Transverse colon (tissue), 4 donors: ENCODE data around the gene ZNF346. TPM values are rescaled to one million over a fixed set of nuclear protein-coding genes. Genes with fewer than 3 reads are reported as not detected.

ENCODE experiments used
- DNase-seq: peaks from one replicate; pipeline ENCODE4 v3.0.0-alpha.2; 2019
- H3K27ac ChIP-seq, 4 donors: fragments of 200-600 bp; sonication (generic); 2 replicates each; pipeline ENCODE4 v1.5.1; 2016 to 2018; ENCODE audit warnings: inconsistent platforms in 4 of 4
- H3K27me3 ChIP-seq: fragments of 200-600 bp; sonication (generic); 2 replicates; pipeline ENCODE4 v1.5.1; 2017; ENCODE audit warnings: inconsistent platforms
- H3K36me3 ChIP-seq, 4 donors: fragments of 200-600 bp; sonication (generic); 2 replicates each; pipeline ENCODE4 v1.5.1; 2017 to 2019; ENCODE audit warnings: inconsistent platforms in 4 of 4
- H3K4me1 ChIP-seq, 4 donors: fragments of 200-600 bp; sonication (generic); 2 replicates each; pipeline ENCODE4 v1.5.1; 2017 to 2020; ENCODE audit warnings: inconsistent platforms in 4 of 4
- H3K4me3 ChIP-seq, 4 donors: fragments of 200-600 bp; sonication (generic); 1 replicate in 1 of 4; 2 replicates in 3 of 4; pipeline versions ENCODE4 v1.5.1 to v1.6.1; 2017 to 2019; ENCODE audit warnings: inconsistent platforms in 4 of 4
- H3K9me3 ChIP-seq, 2 donors: fragments of 200-600 bp; sonication (generic); 2 replicates each; pipeline ENCODE4 v1.5.1; 2017 to 2019; ENCODE audit warnings: inconsistent platforms in 2 of 2
- CTCF ChIP-seq, 5 experiments: fragments of 200-600 bp in 3 of 5; fragments of 450-650 bp in 2 of 5; sonication (generic) in 3 of 5; IDR thresholded peaks; 1 replicate in 2 of 5; 2 replicates in 3 of 5; pipeline ENCODE4 v1.5.1; 2016 to 2017; ENCODE audit warnings: antibody characterized with exemption in 5 of 5, inconsistent platforms in 3 of 5, mild to moderate bottlenecking in 2 of 5, moderate library complexity in 1 of 5
- EP300 ChIP-seq: sonication (generic); formaldehyde crosslinking; IDR thresholded peaks from one replicate; pipeline ENCODE4 v1.6.1; 2017; ENCODE audit warnings: antibody characterized with exemption, low read depth
- POLR2A ChIP-seq: fragments of 450-650 bp; IDR thresholded peaks from one replicate; pipeline ENCODE4 v1.6.1; 2016; ENCODE audit warnings: antibody characterized with exemption, mild to moderate bottlenecking, moderate library complexity
- POLR2AphosphoS5 ChIP-seq, 3 donors: sonication (generic); formaldehyde crosslinking; IDR thresholded peaks; one replicate each; pipeline ENCODE4 v1.6.1; 2016; ENCODE audit warnings: antibody characterized with exemption in 3 of 3
- WGBS, 2 donors: methylation state at CpG; one replicate each; pipeline ENCODE4 v1.1.5; 2018; ENCODE audit warnings: low coverage in 1 of 2; 5-methylcytosine and 5-hydroxymethylcytosine counted together
- in situ Hi-C, 4 donors: fragments of 200-750 bp; cut with MboI; loops; one replicate each; pipeline versions ENCODE4 v1.15.0 to v1.15.1; 2017; ENCODE audit warnings: low sequenced_read_pairs in 3 of 4, low pct_ligation_motif_present in 1 of 4, low pct_unique_long_range_greater_than_20kb in 1 of 4
- intact Hi-C: fragments of 100-400 bp; cut with DNase I; formaldehyde crosslinking; loops from one replicate; pipeline ENCODE4 v1.15.1; 2023; ENCODE audit warnings: low total_unique reads
- total RNA-seq, 4 donors: library from RNA; depleted of rRNA; stranded (reverse); fragments of >200 nt; gene quantifications; one replicate each; pipeline ENCODE4 v1.1.0, GENCODE V29; 2016

The ZNF346 gene
- total RNA-seq, 4 donors from 2014 or later = 10.1 to 19.5 (median 12.6) TPM

DNA sequence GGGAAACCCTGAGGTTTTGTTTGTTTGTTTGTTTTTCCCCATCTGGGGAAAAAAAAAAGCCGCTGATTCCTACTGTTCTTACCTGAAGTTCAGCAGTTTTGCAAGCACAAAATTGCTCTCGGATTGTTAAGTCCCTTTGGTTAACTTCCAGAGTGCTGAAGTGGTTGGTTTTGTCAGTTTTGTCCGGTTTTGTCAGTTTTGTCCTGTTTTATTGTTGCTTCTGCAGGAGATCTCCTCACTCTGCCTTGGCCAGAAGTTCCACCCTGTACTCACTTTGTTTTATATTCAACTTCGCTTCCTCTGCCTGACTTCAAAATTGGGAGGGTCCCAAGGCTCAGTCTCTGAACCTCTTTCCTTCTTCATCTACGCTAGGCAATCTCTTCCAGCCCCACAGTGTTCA lies 14.4 kb downstream of the ZNF346 start:
- no peak for DNase-seq
- H3K4me1 ChIP-seq = no peaks in the 10 kb centered on the region
- in situ Hi-C loops (no loop called here), intact Hi-C loops (no loop called here)
- H3K27ac ChIP-seq = no peak overlapping the region
- TF ChIP-seq CTCF (IDR thresholded peaks at IDR 0.05) = no peak
- TF ChIP-seq POLR2AphosphoS5 (IDR thresholded peaks at IDR 0.05) = no peak
- no peak for TF ChIP-seq POLR2A
- no peak for TF ChIP-seq EP300
- H3K36me3 ChIP-seq = peaks cover 0 to 4% (median 0%) of the 10 kb centered on the region in 4 donors
- H3K9me3 ChIP-seq = no peaks in the 10 kb centered on the region
- WGBS, 2 donors = 96 to 100% methylated on average over 3 to 5 of the region's 5 CpGs
- no peaks in the 10 kb centered on the region for H3K27me3 ChIP-seq
- H3K4me3 ChIP-seq = no peak overlapping the region

DNA sequence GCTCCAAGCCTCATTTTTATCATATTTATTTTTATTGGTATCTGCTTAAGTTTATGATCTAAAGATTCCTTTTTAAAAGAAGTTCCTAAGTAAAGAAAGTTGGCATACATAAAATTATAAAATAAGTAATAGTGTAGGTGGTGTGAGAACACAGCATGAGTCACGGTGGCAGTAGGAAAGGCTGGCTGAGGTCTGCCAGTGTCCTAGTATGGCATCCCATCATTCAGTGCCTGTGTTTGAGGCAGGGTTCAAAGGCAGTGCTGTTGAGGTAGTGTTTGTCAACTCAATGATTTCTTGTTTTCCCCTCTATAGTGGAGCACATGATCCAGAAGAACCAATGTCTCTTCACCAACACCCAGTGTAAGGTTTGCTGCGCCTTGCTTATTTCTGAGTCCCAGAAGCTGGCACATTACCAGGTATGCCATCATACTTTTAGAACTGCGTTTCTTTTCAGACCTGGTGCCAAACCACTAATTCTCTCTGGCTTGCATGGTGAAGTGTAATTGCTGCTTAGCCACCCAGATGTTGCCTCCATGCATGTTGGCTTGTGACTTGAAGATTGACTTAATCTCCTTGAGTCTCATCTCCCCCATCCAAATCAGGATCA lies 18.4 kb downstream of the ZNF346 start:
- no peaks in the 10 kb centered on the region for H3K9me3 ChIP-seq
- in situ Hi-C loops (no loop called here), intact Hi-C loops (no loop called here)
- H3K4me3 ChIP-seq = no peak overlapping the region
- H3K4me1 ChIP-seq = peaks cover 0 to 4% (median 0%) of the 10 kb centered on the region in 4 donors
- H3K36me3 ChIP-seq = peaks cover 0 to 9% (median 3%) of the 10 kb centered on the region in 4 donors
- no peak for TF ChIP-seq EP300
- no peak for TF ChIP-seq CTCF (IDR thresholded peaks at IDR 0.05)
- no peak for TF ChIP-seq POLR2AphosphoS5 (IDR thresholded peaks at IDR 0.05)
- TF ChIP-seq POLR2A = no peak
- H3K27me3 ChIP-seq = no peaks in the 10 kb centered on the region
- no peak for DNase-seq
- WGBS, 2 donors = 69 to 100% methylated on average over 1 to 3 of the region's 3 CpGs
- H3K27ac ChIP-seq = peak overlapping the region in 1 of 4 donors; percentile 12

DNA sequence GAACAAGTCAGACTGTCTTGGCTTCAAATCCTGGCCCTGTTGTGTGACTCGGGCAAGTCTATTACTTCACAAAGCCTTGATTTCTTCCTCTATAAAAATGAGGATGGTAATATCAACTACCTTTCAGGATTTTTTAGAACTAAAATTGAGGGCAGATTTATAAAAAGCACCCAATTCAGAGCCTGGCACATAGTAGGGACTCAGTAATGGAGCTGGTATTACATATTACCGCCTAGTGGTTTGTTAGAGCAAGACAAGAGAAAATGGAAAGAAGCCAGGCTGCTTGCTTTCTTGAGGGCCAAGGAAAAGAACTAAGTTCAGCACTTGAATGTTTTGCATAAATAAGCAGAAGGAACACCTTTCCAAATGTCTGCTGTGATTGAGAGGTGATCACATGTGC lies 19.4 kb downstream of the ZNF346 start:
- in situ Hi-C loops = no loop called here
- Histone ChIP-seq H3K27me3 (no peaks in the 10 kb centered on the region), H3K4me3 (no peak overlapping the region), H3K4me1 (peaks cover 0 to 4% (median 0%) of the 10 kb centered on the region in 4 donors), H3K36me3 (peaks cover 0 to 9% (median 3%) of the 10 kb centered on the region in 4 donors), H3K9me3 (no peaks in the 10 kb centered on the region), H3K27ac (no peak overlapping the region)
- WGBS, 2 donors = 98 to 100% methylated on average over 1 to 2 of the region's 2 CpGs
- intact Hi-C loops = no loop called here
- DNase-seq = no peak
- no peak for TF ChIP-seq POLR2A
- TF ChIP-seq CTCF (IDR thresholded peaks at IDR 0.05) = no peak
- no peak for TF ChIP-seq POLR2AphosphoS5 (IDR thresholded peaks at IDR 0.05)
- no peak for TF ChIP-seq EP300

DNA sequence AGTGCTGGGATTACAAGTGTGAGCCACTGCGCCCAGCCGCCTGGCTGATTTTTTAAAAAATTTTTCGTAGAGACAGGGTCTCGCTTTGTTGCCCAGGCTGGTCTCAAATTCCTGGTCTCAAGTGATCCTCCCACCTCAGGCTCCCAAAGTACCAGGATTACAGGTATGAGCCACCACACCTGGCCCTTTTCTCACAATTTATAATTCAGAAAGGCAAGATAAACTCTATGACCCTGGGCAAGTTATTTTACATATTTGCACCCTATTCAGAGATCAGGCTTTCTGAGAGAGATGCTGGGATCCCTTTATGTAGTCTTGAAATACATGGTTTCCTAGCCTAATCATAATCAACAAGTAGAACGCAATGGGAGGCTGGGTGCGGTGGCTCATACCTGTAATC lies 20.6 kb downstream of the ZNF346 start:
- Histone ChIP-seq H3K27ac (no peak overlapping the region), H3K4me3 (no peak overlapping the region), H3K9me3 (no peaks in the 10 kb centered on the region), H3K36me3 (peaks cover 0 to 9% (median 3%) of the 10 kb centered on the region in 4 donors), H3K27me3 (no peaks in the 10 kb centered on the region), H3K4me1 (peaks cover 0 to 4% (median 0%) of the 10 kb centered on the region in 4 donors)
- WGBS, 2 donors = 95 to 100% methylated on average over 4 to 6 of the region's 6 CpGs
- TF ChIP-seq POLR2A = no peak
- TF ChIP-seq POLR2AphosphoS5 (IDR thresholded peaks at IDR 0.05) = no peak
- TF ChIP-seq EP300 = no peak
- TF ChIP-seq CTCF (IDR thresholded peaks at IDR 0.05) = no peak
- intact Hi-C loops = no loop called here
- no peak for DNase-seq
- in situ Hi-C loops = no loop called here
